GM08714 (cell line): ENCODE measurements around the gene CAMKK1.

Experiments used
- H3K4me3 ChIP-seq: fragments of 200-500 bp; sonication (Bioruptor generic); 2 replicates; pipeline ENCODE4 v1.5.1; 2014; ENCODE audit warnings: mild to moderate bottlenecking, low read length, inconsistent platforms
- ZNF274 ChIP-seq: IDR thresholded peaks from 2 replicates; pipeline ENCODE4 v1.6.1; 2012; ENCODE audit warnings: mild to moderate bottlenecking, low read depth, low read length

Gene CAMKK1

GRCh38 chr17:3923466-3924190 is 30.8 kb upstream of the CAMKK1 start:
- no peak for TF ChIP-seq ZNF274
- H3K4me3 ChIP-seq, result no peak overlapping the region

DNA sequence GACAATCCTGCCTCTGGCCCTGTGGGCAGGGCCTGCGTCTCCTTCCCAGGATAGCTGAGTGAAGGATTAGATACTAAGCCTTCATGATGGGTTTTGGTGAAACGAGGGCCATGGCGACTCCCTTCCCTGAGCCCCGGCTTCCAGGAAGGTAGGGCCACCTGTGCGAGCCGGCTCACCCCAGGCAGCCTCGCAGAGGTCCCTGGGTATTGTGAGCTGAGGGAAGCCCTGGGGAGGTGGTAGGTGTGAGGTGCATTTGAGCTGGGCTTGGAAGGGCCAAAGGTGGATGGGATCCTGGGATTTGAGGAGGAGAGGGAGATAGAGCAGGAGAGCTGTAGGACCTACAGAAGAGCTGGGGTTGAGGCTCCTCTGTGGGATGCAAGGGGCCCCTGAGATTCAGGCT is 29.9 kb upstream of the CAMKK1 start:
- H3K4me3 ChIP-seq, result no peak overlapping the region
- no peak for TF ChIP-seq ZNF274

DNA sequence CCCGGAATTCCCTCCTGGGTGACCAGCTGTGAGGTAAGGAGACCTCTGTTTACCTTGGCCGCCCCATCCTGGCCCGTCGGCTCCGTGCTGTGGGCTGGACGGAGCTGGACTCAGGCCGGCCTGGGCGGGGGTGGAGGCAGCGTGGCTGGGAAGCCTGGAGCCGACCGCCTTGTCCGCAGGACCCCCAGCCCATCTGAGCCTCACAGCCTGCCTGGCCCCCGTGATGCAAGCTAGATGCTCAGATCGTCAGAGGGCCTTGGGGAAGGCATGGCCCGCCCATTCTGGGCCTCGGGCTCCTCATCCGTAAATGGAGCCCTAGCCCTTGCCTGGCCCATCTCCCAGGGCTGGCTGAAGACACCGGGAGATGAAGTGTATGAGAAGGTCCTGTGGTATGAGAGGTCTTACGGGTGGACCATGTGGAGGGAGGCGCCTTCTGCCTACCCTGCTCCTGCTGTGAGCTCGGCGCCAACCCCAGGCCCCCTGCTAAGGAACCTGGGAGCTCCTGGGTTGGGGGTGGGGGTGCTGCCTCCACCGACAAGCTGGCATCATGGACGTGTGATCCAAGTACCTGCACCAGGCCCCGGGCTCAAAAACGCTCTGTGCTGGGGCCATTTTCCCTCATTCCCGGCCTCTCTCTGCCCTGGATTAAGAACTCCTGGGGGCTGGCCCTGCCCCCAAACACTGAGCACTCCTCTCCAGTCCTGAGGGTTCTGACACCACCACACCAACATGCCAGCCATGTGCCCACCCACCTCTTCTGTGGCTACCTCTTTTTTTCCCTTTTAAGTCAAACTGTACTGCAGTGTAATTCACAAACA is 28.9 kb upstream of the CAMKK1 start:
- TF ChIP-seq ZNF274, result no peak
- no peak overlapping the region for H3K4me3 ChIP-seq

GRCh38 chr17:3921006-3921405 is 28.2 kb upstream of the CAMKK1 start:
- H3K4me3 ChIP-seq, result no peak overlapping the region
- TF ChIP-seq ZNF274, result no peak

- no peak overlapping the region for H3K4me3 ChIP-seq
- no peak for TF ChIP-seq ZNF274
Measured at GRCh38 chr17:3919123-3919624, 26.3 kb upstream of the CAMKK1 start.

GRCh38 chr17:3918372-3919122 is 25.7 kb upstream of the CAMKK1 start:
- H3K4me3 ChIP-seq, result no peak overlapping the region
- no peak for TF ChIP-seq ZNF274

DNA sequence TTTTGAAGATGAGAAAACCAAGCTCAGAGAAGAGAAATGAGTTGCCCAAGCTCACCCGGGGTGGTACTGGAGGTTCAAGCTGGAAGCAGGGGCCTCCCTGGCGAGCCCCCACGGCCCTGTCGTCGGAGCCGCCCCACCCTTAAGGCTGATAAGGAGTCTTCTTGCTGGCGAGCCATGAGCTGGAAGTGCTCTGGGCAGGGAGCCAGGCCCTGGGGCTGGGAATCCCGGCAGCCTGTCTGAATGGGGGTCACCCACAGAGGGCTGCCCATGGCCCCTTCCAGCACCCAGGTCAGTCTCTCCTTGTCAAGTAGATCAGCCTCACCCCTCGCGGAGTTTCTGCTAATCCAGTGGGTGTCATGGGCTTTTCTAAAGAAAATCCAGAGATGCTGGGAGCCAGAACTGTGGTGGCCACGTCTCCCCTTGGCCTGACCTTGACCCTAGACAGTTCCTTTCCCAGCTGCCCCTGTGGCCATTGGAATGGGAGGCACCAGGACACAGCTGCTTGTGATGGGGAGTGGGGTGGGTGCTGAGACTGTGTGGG is 24.6 kb upstream of the CAMKK1 start:
- H3K4me3 ChIP-seq, result no peak overlapping the region
- TF ChIP-seq ZNF274, result no peak

- no peak overlapping the region for H3K4me3 ChIP-seq
- no peak for TF ChIP-seq ZNF274
Measured at GRCh38 chr17:3916825-3917224, 24.0 kb upstream of the CAMKK1 start.

GRCh38 chr17:3915995-3916696 is 23.3 kb upstream of the CAMKK1 start, which contains the start of gene P2RX1:
Gene P2RX1 (minus strand): TSS chr17:3916465. CDS start chr17:3916225, 240 bp downstream.
- no peak for TF ChIP-seq ZNF274

DNA sequence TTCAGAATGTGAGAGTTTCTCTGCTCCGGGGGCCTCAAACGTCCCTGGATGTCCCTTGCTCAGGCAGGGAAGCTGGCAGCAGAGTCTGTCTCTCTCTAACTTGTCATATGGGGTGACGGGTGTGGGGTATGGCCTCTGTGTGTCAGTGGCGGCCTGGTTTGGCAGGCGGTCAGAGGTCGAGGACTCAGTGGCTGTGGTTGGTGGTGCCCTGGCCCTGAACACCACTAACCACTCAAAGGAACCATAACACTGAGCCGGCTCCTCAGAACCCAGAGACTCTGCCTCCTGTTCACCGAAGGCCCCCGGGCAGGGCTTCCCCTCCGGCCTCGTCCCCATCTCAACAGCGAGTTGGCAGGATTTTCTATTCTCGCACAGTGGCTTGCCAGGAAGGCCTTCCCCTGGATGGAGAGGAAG is 22.7 kb upstream of the CAMKK1 start:
- peak overlapping the region; percentile 48; the same call in 1 of the 2 replicates for H3K4me3 ChIP-seq
- TF ChIP-seq ZNF274, result no peak

More at GRCh38 chr17:3915995-3916696, 23.3 kb upstream of the CAMKK1 start, which contains the start of gene P2RX1:
- peak within 1 kb of the TSS; percentile 48; the same call in 1 of the 2 replicates for H3K4me3 ChIP-seq

DNA sequence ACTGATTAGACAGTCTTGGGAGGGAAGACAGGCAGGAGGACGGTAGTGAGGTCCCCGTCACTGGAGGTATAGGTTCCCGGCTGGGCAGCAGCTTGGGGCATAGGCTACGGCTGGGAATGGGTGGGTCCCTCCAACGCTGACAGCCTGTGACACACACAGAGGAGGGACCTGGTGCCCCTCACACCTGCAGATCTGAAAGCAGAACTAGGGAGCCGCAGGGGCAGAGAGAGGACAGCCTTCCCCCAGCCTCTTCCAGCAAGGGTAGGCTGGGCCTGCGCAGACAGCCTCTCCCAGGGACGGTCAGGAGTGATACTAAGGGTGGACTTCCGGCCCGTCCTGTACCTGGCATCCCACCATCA is 21.4 kb upstream of the CAMKK1 start:
- TF ChIP-seq ZNF274, result no peak
- H3K4me3 ChIP-seq, result peak overlapping the region; percentile 48; the same call in 1 of the 2 replicates

- H3K4me3 ChIP-seq, result peak overlapping the region; percentile 11; the same call in 1 of the 2 replicates
- no peak for TF ChIP-seq ZNF274
Measured at GRCh38 chr17:3913531-3914311, 20.9 kb upstream of the CAMKK1 start.
